ENCODE measurements around the gene RNF123.
"Not testable (repeated sequence)": the region's sequence is repeated elsewhere in the genome, so short reads cannot be mapped to it uniquely, and the experiment has no call there.

GRCh38 chr3:49685103-49685502 lies 4.3 kb upstream of the RNF123 start:
- not testable (repeated sequence) for TF ChIP-seq EP300 (IDR thresholded peaks at IDR 0.05); POLR2A (IDR thresholded peaks at IDR 0.05; ENCODE audit: low read depth)
- TF ChIP-seq, protein P1, sequence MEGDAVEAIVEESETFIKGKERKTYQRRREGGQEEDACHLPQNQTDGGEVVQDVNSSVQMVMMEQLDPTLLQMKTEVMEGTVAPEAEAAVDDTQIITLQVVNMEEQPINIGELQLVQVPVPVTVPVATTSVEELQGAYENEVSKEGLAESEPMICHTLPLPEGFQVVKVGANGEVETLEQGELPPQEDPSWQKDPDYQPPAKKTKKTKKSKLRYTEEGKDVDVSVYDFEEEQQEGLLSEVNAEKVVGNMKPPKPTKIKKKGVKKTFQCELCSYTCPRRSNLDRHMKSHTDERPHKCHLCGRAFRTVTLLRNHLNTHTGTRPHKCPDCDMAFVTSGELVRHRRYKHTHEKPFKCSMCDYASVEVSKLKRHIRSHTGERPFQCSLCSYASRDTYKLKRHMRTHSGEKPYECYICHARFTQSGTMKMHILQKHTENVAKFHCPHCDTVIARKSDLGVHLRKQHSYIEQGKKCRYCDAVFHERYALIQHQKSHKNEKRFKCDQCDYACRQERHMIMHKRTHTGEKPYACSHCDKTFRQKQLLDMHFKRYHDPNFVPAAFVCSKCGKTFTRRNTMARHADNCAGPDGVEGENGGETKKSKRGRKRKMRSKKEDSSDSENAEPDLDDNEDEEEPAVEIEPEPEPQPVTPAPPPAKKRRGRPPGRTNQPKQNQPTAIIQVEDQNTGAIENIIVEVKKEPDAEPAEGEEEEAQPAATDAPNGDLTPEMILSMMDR (IDR thresholded peaks at IDR 0.05), result not testable (repeated sequence)

Data from esophagus muscularis mucosa (tissue), 4 donors.